IMR-90 (cell line): ENCODE results near the gene MARS1. TPM values are rescaled to one million over a fixed set of nuclear protein-coding genes. Genes with fewer than 3 reads are reported as not detected.

Experiments used
- ATAC-seq: fragments of 200-7000 bp; cut with Tn5 transposase; 2 replicates; pipeline ENCODE4 v1.9.1; 2020; ENCODE audit warnings: low read depth, mild to moderate bottlenecking, moderate library complexity
- BruUV-seq: library from RNA; stranded (reverse); fragments of 400-500 nt; replicated peaks from 2 replicates; lab custom pipeline; 2021; lab: Mats Ljungman, UMichigan
- CTCF ChIA-PET: fragments of 300-600 bp; formaldehyde crosslinking; extraction: SDS; loops from one replicate; lab custom pipeline; 2021; ENCODE audit warnings: antibody characterized with exemption; lab: Yijun Ruan, JAX
- POLR2A ChIA-PET: fragments of 300-600 bp; sonication (Branson Sonifier 250); formaldehyde crosslinking; loops from one replicate; lab custom pipeline; 2022; ENCODE audit warnings: antibody characterized with exemption; ENCODE audit not compliant: unreplicated experiment; lab: Charles Lee
- DNase-seq: peaks from one replicate; pipeline ENCODE4 v3.0.0; 2013
- H2AFZ ChIP-seq: replicated peaks from 2 replicates; pipeline ENCODE3; 2013; ENCODE audit warnings: low read length, mild to moderate bottlenecking; ENCODE audit not compliant: poor library complexity
- H2AK5ac ChIP-seq: 2 replicates; pipeline ENCODE4 v1.6.1; 2013; ENCODE audit warnings: low read depth, low read length, inconsistent platforms
- H2AK9ac ChIP-seq: replicated peaks from 2 replicates; pipeline ENCODE3; 2013; ENCODE audit warnings: mild to moderate bottlenecking, low read depth, low read length, moderate library complexity; ENCODE audit not compliant: poor library complexity
- H2BK120ac ChIP-seq: 2 replicates; pipeline ENCODE4 v1.6.1; 2013; ENCODE audit warnings: low read depth, low read length, inconsistent platforms
- H2BK15ac ChIP-seq: 3 replicates; pipeline ENCODE4 v1.6.1; 2013; ENCODE audit warnings: low read depth, low read length, inconsistent platforms
- H2BK20ac ChIP-seq: 2 replicates; pipeline ENCODE4 v1.6.1; 2013; ENCODE audit warnings: low read depth, mild to moderate bottlenecking, inconsistent platforms, low read length, moderate library complexity
- H2BK5ac ChIP-seq: 2 replicates; pipeline ENCODE4 v1.6.1; 2013; ENCODE audit warnings: mild to moderate bottlenecking, low read depth, low read length, inconsistent platforms; ENCODE audit not compliant: poor library complexity, severe bottlenecking
- H3K14ac ChIP-seq: replicated peaks from 2 replicates; pipeline ENCODE4 v1.6.1; 2013; ENCODE audit warnings: low read depth, low read length, inconsistent platforms
- H3K18ac ChIP-seq: 2 replicates; pipeline ENCODE4 v1.6.1; 2013; ENCODE audit warnings: low read depth, low read length, control low read depth
- H3K23ac ChIP-seq: 2 replicates; pipeline ENCODE4 v1.6.1; 2013; ENCODE audit warnings: low read depth, low read length, inconsistent platforms
- H3K27ac ChIP-seq: 2 replicates; pipeline ENCODE4 v1.5.1; 2013; ENCODE audit warnings: mild to moderate bottlenecking, control low read depth, low read length; ENCODE audit not compliant: insufficient read depth
- H3K27me3 ChIP-seq: 2 replicates; pipeline ENCODE4 v1.6.1; 2013; ENCODE audit warnings: low read length; ENCODE audit not compliant: control insufficient read depth, insufficient read depth
- H3K36me3 ChIP-seq: 2 replicates; pipeline ENCODE4 v1.6.1; 2013; ENCODE audit warnings: low read length, mixed read lengths; ENCODE audit not compliant: control insufficient read depth, insufficient read depth
- H3K4ac ChIP-seq: 2 replicates; pipeline ENCODE4 v1.6.1; 2013; ENCODE audit warnings: low read depth, low read length, inconsistent platforms
- H3K4me1 ChIP-seq: 2 replicates; pipeline ENCODE4 v1.6.1; 2013; ENCODE audit warnings: low read length, mixed read lengths; ENCODE audit not compliant: control insufficient read depth, insufficient read depth
- H3K4me2 ChIP-seq: 2 replicates; pipeline ENCODE4 v1.6.1; 2013; ENCODE audit warnings: low read depth, mild to moderate bottlenecking, control low read depth, low read length, moderate library complexity
- H3K4me3 ChIP-seq: 2 replicates; pipeline ENCODE4 v1.5.1; 2013; ENCODE audit warnings: low read depth, mild to moderate bottlenecking, control low read depth, low read length, moderate library complexity; ENCODE audit not compliant: insufficient read depth
- H3K56ac ChIP-seq: 2 replicates; pipeline ENCODE4 v1.6.1; 2013; ENCODE audit warnings: low read length, inconsistent platforms; ENCODE audit not compliant: insufficient read depth; ENCODE audit errors: extremely low read depth
- H3K79me1 ChIP-seq, 2 experiments: 2 replicates each; pipeline ENCODE4 v1.6.1; 2013; ENCODE audit warnings: low read length in 2 of 2, inconsistent platforms in 1 of 2, low read depth in 1 of 2
- H3K9ac ChIP-seq: 2 replicates; pipeline ENCODE4 v1.6.1; 2013; ENCODE audit warnings: low read depth, low read length, control low read depth
- H3K9me1 ChIP-seq: 2 replicates; pipeline ENCODE4 v1.6.1; 2013; ENCODE audit warnings: low read length, inconsistent platforms; ENCODE audit not compliant: insufficient read depth
- H3K9me3 ChIP-seq: 2 replicates; pipeline ENCODE4 v1.6.1; 2013; ENCODE audit warnings: low read length; ENCODE audit not compliant: control insufficient read depth, insufficient read depth
- H4K20me1 ChIP-seq: 2 replicates; pipeline ENCODE4 v1.6.1; 2013; ENCODE audit warnings: low read length, inconsistent platforms; ENCODE audit not compliant: insufficient read depth
- H4K5ac ChIP-seq: 2 replicates; pipeline ENCODE4 v1.6.1; 2013; ENCODE audit warnings: mild to moderate bottlenecking, low read depth, low read length, control low read depth
- H4K8ac ChIP-seq, 2 experiments: 2 replicates each; pipeline ENCODE4 v1.6.1; 2013; ENCODE audit warnings: low read depth in 2 of 2, low read length in 2 of 2, control low read depth in 1 of 2, inconsistent platforms in 1 of 2
- H4K91ac ChIP-seq: 2 replicates; pipeline ENCODE4 v1.6.1; 2013; ENCODE audit warnings: low read depth, low read length, inconsistent platforms; ENCODE audit not compliant: insufficient read depth
- CEBPB ChIP-seq: IDR thresholded peaks from 2 replicates; pipeline ENCODE4 v1.6.1; 2012; ENCODE audit warnings: low read depth, low read length, improper control_type of control experiment
- MXI1 ChIP-seq: IDR thresholded peaks from 2 replicates; pipeline ENCODE4 v1.6.1; 2012; ENCODE audit warnings: low read depth, mild to moderate bottlenecking, low read length, moderate library complexity, borderline replicate concordance
- WGBS, 2 experiments: methylation state at CpG; one replicate each; pipeline versions ENCODE4 v1.1.5 to v1.1.7; 2013; ENCODE audit warnings: missing lambda C conversion rate in 2 of 2; ENCODE audit not compliant: insufficient read length in 1 of 2; ENCODE audit errors: extremely low coverage in 2 of 2; 5-methylcytosine and 5-hydroxymethylcytosine counted together
- dilution Hi-C: fragments of 300-500 bp; cut with HindIII; formaldehyde crosslinking; loops from one replicate; pipeline ENCODE4 v1.14.3; 2018; ENCODE audit warnings: low sequenced_read_pairs; ENCODE audit not compliant: unreplicated experiment
- in situ Hi-C: fragments of 300-500 bp; cut with MboI; formaldehyde crosslinking; loops from 3 replicates; pipeline ENCODE4 v1.14.3; 2019; ENCODE audit warnings: low sequenced_read_pairs, inconsistent platforms, mixed read lengths
- intact Hi-C: fragments of 100-400 bp; cut with micrococcal nuclease; formaldehyde crosslinking; loops from 2 replicates; pipeline ENCODE4 v1.10.0; 2022
- polyA plus RNA-seq, 3 experiments: library from polyadenylated mRNA; depleted of rRNA; stranded (reverse); fragments of >200 nt; gene quantifications; 2 replicates each; pipeline ENCODE4 v1.2.3, GENCODE V29; 2012; ENCODE audit warnings: low replicate concordance in 1 of 3
- total RNA-seq: library from RNA; depleted of rRNA; stranded (reverse); fragments of >200 nt; gene quantifications from 2 replicates; pipeline ENCODE4 v1.2.3, GENCODE V29; 2012

MARS1 gene
- total and polyA plus RNA-seq, 2 of the 4 experiments (the other 2 are of a cell fraction), result 156 to 164 TPM

DNA sequence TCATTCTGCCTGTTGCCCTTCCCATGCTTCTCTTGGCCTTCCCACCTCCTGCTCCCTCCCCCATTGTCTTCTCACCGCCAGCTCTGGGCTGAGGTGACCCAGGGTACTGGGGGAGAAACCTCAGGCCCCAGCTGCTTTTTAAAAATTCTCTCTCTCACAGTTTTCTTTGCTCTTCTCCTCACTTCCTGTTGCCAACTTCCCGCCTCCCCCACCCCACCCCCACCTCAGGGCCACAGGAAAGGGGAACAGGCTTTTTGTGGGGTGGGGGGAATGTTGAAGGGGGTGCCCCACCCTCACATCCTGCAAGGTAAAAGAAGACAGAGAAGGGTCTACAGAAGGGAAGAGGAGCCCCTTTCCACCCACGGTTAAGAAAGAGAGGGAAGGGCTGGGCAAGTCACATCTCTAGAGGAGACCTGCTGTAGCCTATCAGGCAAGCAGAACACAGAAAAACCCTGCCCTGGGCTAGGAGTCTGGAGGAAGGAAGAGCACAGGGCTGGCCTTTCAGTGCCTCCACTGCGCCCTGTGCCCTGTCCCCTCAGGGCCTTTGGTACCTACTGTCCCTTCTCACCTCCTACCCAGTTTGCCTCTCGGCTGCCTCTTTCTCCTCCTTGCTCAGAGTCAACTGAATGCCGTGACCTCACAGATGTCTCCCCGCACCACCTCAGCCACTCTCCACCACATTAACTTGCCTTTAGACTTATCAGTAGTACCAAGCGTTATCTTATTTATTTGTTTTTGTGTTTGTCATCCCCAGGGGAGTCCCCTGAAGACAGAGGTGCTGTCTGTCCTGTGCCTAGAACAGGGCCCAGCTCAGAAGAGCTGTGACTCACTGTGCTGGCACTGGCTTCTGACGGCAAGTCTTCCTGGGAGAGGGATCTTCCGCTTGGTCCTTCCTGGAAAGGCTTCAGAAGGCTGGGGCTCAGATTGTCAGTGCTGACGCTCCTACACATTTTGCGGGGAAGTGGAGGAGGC, 9.9 kb upstream of the MARS1 start:
- Histone ChIP-seq H3K4me1 (peaks cover 3% of the 10 kb centered on the region; the same call in 1 of the 2 replicates), H3K27me3 (peaks cover 52% of the 10 kb centered on the region), H3K4me3 (no peak overlapping the region), H2AK5ac (no peak overlapping the region; the same call in 1 of the 2 replicates), H3K56ac (no peak overlapping the region), H4K91ac (no peak overlapping the region), H2AFZ (peak overlapping the region; percentile 33), H3K9me3 (no peaks in the 10 kb centered on the region), H3K27ac (no peak overlapping the region), H2BK20ac (no peak overlapping the region), H3K23ac (no peak overlapping the region), H4K8ac (peak overlapping the region; percentile 0 to 52; a peak in 1 of 4 replicates), H2BK15ac (no peak overlapping the region), H2BK120ac (no peak overlapping the region), H3K36me3 (no peaks in the 10 kb centered on the region), H3K79me1 (no peaks in the 10 kb centered on the region), H3K4me2 (no peak overlapping the region), H3K4ac (no peak overlapping the region; the same call in 1 of the 2 replicates), H4K20me1 (no peaks in the 10 kb centered on the region), H3K9ac (no peak overlapping the region), H2AK9ac (peak overlapping the region; percentile 22), H4K5ac (no peak overlapping the region), H2BK5ac (no peak overlapping the region), H3K18ac (no peak overlapping the region), H3K9me1 (no peaks in the 10 kb centered on the region), H3K14ac (no peak overlapping the region)
- no TSS peak for BruUV-seq
- ChIA-PET CTCF (no interaction called here), POLR2A (no interaction called here)
- dilution Hi-C loops, result no loop called here
- WGBS, 2 experiments, result 67% methylated on average over 1 of the region's 12 CpGs; no CpG with 5 or more reads in 1 of the 2 experiments
- TF ChIP-seq CEBPB (no peak), MXI1 (no peak)
- intact Hi-C loops, result no loop called here
- DNase-seq (peak; percentile 48), ATAC-seq (no peak)
- in situ Hi-C loops, result no loop called here
